ENCODE measurements around the gene RBM38. TPM values are rescaled to one million over a fixed set of nuclear protein-coding genes. Genes with fewer than 3 reads are reported as not detected.

RBM38 gene
- total and polyA plus RNA-seq, 3 experiments from 2014 or later: 94.4 to 107 (median 101) TPM

- POLR2A ChIA-PET: no interaction called here
- Mint-ChIP-seq H3K4me3 (no peak overlapping the region), H3K9me3 (no peaks in the 10 kb centered on the region), H3K36me3 (peaks cover 0 to 88% (median 25%) of the 10 kb centered on the region in 3 donors), H3K27me3 (no peaks in the 10 kb centered on the region), H3K27ac (peak overlapping the region in 2 of 8 donors; percentile 48 to 63), H3K4me1 (peaks cover 8 to 34% (median 26%) of the 10 kb centered on the region in 3 donors)
- CTCF ChIA-PET: interaction anchor here (1.6 kb wide), 1 partner anchor 21 kb away, joined by 7 read pairs; no protein-coding TSS in a partner anchor
- H3K27me3 ChIP-seq (ENCODE audit: insufficient read depth, low read length, poor library complexity, severe bottlenecking): no peaks in the 10 kb centered on the region
- H3K9me3 ChIP-seq (ENCODE audit: low read length): no peaks in the 10 kb centered on the region
- H3K4me1 ChIP-seq (ENCODE audit: insufficient read depth, low read length): peaks cover 14% of the 10 kb centered on the region
- H3K4me3 ChIP-seq (ENCODE audit: low read length): no peak overlapping the region
- no peak overlapping the region for H3K27ac ChIP-seq (ENCODE audit: low read depth, low read length)
- no peak for DNase-seq
- H3K36me3 ChIP-seq (ENCODE audit: insufficient read depth, low read length): peaks cover 60% of the 10 kb centered on the region
These were observed 13.8 kb upstream of the RBM38 start for GRCh38 chr20:57377350-57377749.

GRCh38 chr20:57378107-57378506 is 13.1 kb upstream of the RBM38 start:
- ChIA-PET CTCF (interaction anchor here (1.6 to 2.1 kb wide), 2 partner anchors 10 to 118 kb away, joined by 5 to 11 read pairs; no protein-coding TSS in a partner anchor), POLR2A (interaction anchor here (0.6 kb wide), 1 partner anchor 21 kb away, joined by 3 read pairs; no protein-coding TSS in a partner anchor)
- Histone ChIP-seq H3K9me3 (ENCODE audit: low read length) (no peaks in the 10 kb centered on the region), H3K4me3 (ENCODE audit: low read length) (no peak overlapping the region), H3K27ac (ENCODE audit: low read depth, low read length) (no peak overlapping the region), H3K27me3 (ENCODE audit: insufficient read depth, low read length, poor library complexity, severe bottlenecking) (no peaks in the 10 kb centered on the region), H3K4me1 (ENCODE audit: insufficient read depth, low read length) (peaks cover 20% of the 10 kb centered on the region), H3K36me3 (ENCODE audit: insufficient read depth, low read length) (peaks cover 60% of the 10 kb centered on the region)
- peaks cover 0 to 81% (median 25%) of the 10 kb centered on the region in 3 donors for H3K36me3 Mint-ChIP-seq
- no peaks in the 10 kb centered on the region for H3K9me3 Mint-ChIP-seq
- H3K4me3 Mint-ChIP-seq: no peak overlapping the region
- peak overlapping the region in 1 of 8 donors; percentile 48 for H3K27ac Mint-ChIP-seq
- H3K27me3 Mint-ChIP-seq: no peaks in the 10 kb centered on the region
- no peak for DNase-seq
- H3K4me1 Mint-ChIP-seq: peaks cover 14 to 42% (median 33%) of the 10 kb centered on the region in 3 donors

- POLR2A ChIA-PET: no interaction called here
- no peak overlapping the region for H3K4me3 ChIP-seq (ENCODE audit: low read length)
- Mint-ChIP-seq H3K27ac (peak overlapping the region in 3 of 8 donors; percentile 10 to 45 (median 33)), H3K27me3 (no peaks in the 10 kb centered on the region), H3K36me3 (peaks cover 0 to 74% (median 20%) of the 10 kb centered on the region in 3 donors), H3K4me1 (peaks cover 20 to 45% (median 36%) of the 10 kb centered on the region in 3 donors), H3K4me3 (no peak overlapping the region), H3K9me3 (no peaks in the 10 kb centered on the region)
- CTCF ChIA-PET: interaction anchor here (1.0 to 2.1 kb wide), 4 partner anchors 9 to 120 kb away, joined by 3 to 11 read pairs (median 8); no protein-coding TSS in a partner anchor
- H3K27me3 ChIP-seq (ENCODE audit: insufficient read depth, low read length, poor library complexity, severe bottlenecking): no peaks in the 10 kb centered on the region
- H3K36me3 ChIP-seq (ENCODE audit: insufficient read depth, low read length): peaks cover 54% of the 10 kb centered on the region
- H3K27ac ChIP-seq (ENCODE audit: low read depth, low read length): no peak overlapping the region
- H3K9me3 ChIP-seq (ENCODE audit: low read length): no peaks in the 10 kb centered on the region
- DNase-seq: no peak
- peaks cover 20% of the 10 kb centered on the region for H3K4me1 ChIP-seq (ENCODE audit: insufficient read depth, low read length)
These were observed 12.4 kb upstream of the RBM38 start for GRCh38 chr20:57378646-57379262.

- Mint-ChIP-seq H3K27ac (peak overlapping the region in 3 of 8 donors; percentile 10 to 54 (median 33)), H3K36me3 (peaks cover 0 to 71% (median 19%) of the 10 kb centered on the region in 3 donors), H3K4me1 (peaks cover 23 to 46% (median 40%) of the 10 kb centered on the region in 3 donors), H3K4me3 (no peak overlapping the region), H3K27me3 (no peaks in the 10 kb centered on the region), H3K9me3 (no peaks in the 10 kb centered on the region)
- ChIA-PET CTCF (interaction anchor here (1.0 to 2.1 kb wide), 5 partner anchors 8 to 119 kb away, joined by 3 to 11 read pairs (median 5); no protein-coding TSS in a partner anchor), POLR2A (interaction anchor here (1.4 kb wide), 1 partner anchor 19 kb away, joined by 4 read pairs; no protein-coding TSS in a partner anchor)
- H3K4me1 ChIP-seq (ENCODE audit: insufficient read depth, low read length): peaks cover 18% of the 10 kb centered on the region
- H3K27ac ChIP-seq (ENCODE audit: low read depth, low read length): no peak overlapping the region
- peaks cover 50% of the 10 kb centered on the region for H3K36me3 ChIP-seq (ENCODE audit: insufficient read depth, low read length)
- no peak overlapping the region for H3K4me3 ChIP-seq (ENCODE audit: low read length)
- DNase-seq: no peak
- H3K9me3 ChIP-seq (ENCODE audit: low read length): no peaks in the 10 kb centered on the region
- H3K27me3 ChIP-seq (ENCODE audit: insufficient read depth, low read length, poor library complexity, severe bottlenecking): no peaks in the 10 kb centered on the region
These were observed 11.9 kb upstream of the RBM38 start for GRCh38 chr20:57379263-57379647.

- H3K4me3 Mint-ChIP-seq: peak overlapping the region in 1 of 7 donors; percentile 13
These were observed 11.0 kb upstream of the RBM38 start for GRCh38 chr20:57380081-57380750.

GRCh38 chr20:57381596-57382503 is 9.3 kb upstream of the RBM38 start:
- Histone ChIP-seq H3K4me3 (ENCODE audit: low read length) (no peak overlapping the region), H3K4me1 (ENCODE audit: insufficient read depth, low read length) (peaks cover 11% of the 10 kb centered on the region), H3K9me3 (ENCODE audit: low read length) (no peaks in the 10 kb centered on the region), H3K27ac (ENCODE audit: low read depth, low read length) (no peak overlapping the region), H3K27me3 (ENCODE audit: insufficient read depth, low read length, poor library complexity, severe bottlenecking) (no peaks in the 10 kb centered on the region), H3K36me3 (ENCODE audit: insufficient read depth, low read length) (peaks cover 25% of the 10 kb centered on the region)
- peak; percentile 74 to 88 (median 78) for DNase-seq
- Mint-ChIP-seq H3K27ac (peak overlapping the region; percentile 31 to 83 (median 61)), H3K36me3 (peaks cover 0 to 51% (median 6%) of the 10 kb centered on the region in 3 donors), H3K27me3 (no peaks in the 10 kb centered on the region), H3K4me1 (peaks cover 24 to 44% (median 38%) of the 10 kb centered on the region in 3 donors), H3K4me3 (peak overlapping the region in 1 of 7 donors; percentile 62), H3K9me3 (no peaks in the 10 kb centered on the region)
- POLR2A ChIA-PET: interaction anchor here (1.5 kb wide), 1 partner anchor 54 kb away, joined by 3 read pairs; no protein-coding TSS in a partner anchor
- CTCF ChIA-PET: interaction anchor here (0.8 to 3.1 kb wide), 22 partner anchors 8 to 238 kb away, joined by 3 to 16 read pairs (median 4); partner anchors contain the start of genes RBM38 and ZBP1

More at GRCh38 chr20:57380081-57380750, 11.0 kb upstream of the RBM38 start:
- Histone ChIP-seq H3K9me3 (ENCODE audit: low read length) (no peaks in the 10 kb centered on the region), H3K27me3 (ENCODE audit: insufficient read depth, low read length, poor library complexity, severe bottlenecking) (no peaks in the 10 kb centered on the region), H3K4me3 (ENCODE audit: low read length) (no peak overlapping the region), H3K27ac (ENCODE audit: low read depth, low read length) (no peak overlapping the region), H3K4me1 (ENCODE audit: insufficient read depth, low read length) (peaks cover 11% of the 10 kb centered on the region), H3K36me3 (ENCODE audit: insufficient read depth, low read length) (peaks cover 40% of the 10 kb centered on the region)
- DNase-seq: no peak
- ChIA-PET CTCF (interaction anchor here (1.0 to 2.1 kb wide), 9 partner anchors 7 to 118 kb away, joined by 3 to 14 read pairs (median 4); partner anchors contain the start of gene RBM38), POLR2A (interaction anchor here (1.2 to 1.4 kb wide), 2 partner anchors 10 to 18 kb away, joined by 4 to 5 read pairs; no protein-coding TSS in a partner anchor)
- Mint-ChIP-seq H3K27ac (peak overlapping the region in 2 of 8 donors; percentile 63 to 83), H3K9me3 (no peaks in the 10 kb centered on the region), H3K27me3 (no peaks in the 10 kb centered on the region), H3K36me3 (peaks cover 0 to 65% (median 15%) of the 10 kb centered on the region in 3 donors), H3K4me1 (peaks cover 26 to 44% (median 42%) of the 10 kb centered on the region in 3 donors)

- no peak overlapping the region for H3K4me3 ChIP-seq (ENCODE audit: low read length)
- ChIA-PET CTCF (interaction anchor here (0.8 to 3.1 kb wide), 19 partner anchors 8 to 238 kb away, joined by 3 to 16 read pairs (median 5); partner anchors contain the start of genes RBM38 and ZBP1), POLR2A (interaction anchor here (1.5 kb wide), 1 partner anchor 53 kb away, joined by 3 read pairs; no protein-coding TSS in a partner anchor)
- no peak for DNase-seq
- no peak overlapping the region for H3K4me3 Mint-ChIP-seq
- H3K27me3 ChIP-seq (ENCODE audit: insufficient read depth, low read length, poor library complexity, severe bottlenecking): no peaks in the 10 kb centered on the region
- no peaks in the 10 kb centered on the region for H3K9me3 ChIP-seq (ENCODE audit: low read length)
- H3K4me1 ChIP-seq (ENCODE audit: insufficient read depth, low read length): peaks cover 11% of the 10 kb centered on the region
- peaks cover 24 to 44% (median 38%) of the 10 kb centered on the region in 3 donors for H3K4me1 Mint-ChIP-seq
- peaks cover 19% of the 10 kb centered on the region for H3K36me3 ChIP-seq (ENCODE audit: insufficient read depth, low read length)
- H3K27me3 Mint-ChIP-seq: no peaks in the 10 kb centered on the region
- H3K27ac ChIP-seq (ENCODE audit: low read depth, low read length): no peak overlapping the region
- peak overlapping the region in 6 of 8 donors; percentile 34 to 69 (median 63) for H3K27ac Mint-ChIP-seq
- peaks cover 0 to 2% (median 0%) of the 10 kb centered on the region in 5 donors for H3K9me3 Mint-ChIP-seq
- peaks cover 0 to 45% (median 3%) of the 10 kb centered on the region in 3 donors for H3K36me3 Mint-ChIP-seq
These were observed 8.7 kb upstream of the RBM38 start for GRCh38 chr20:57382516-57382915.

Measured in CD8-positive, alpha-beta memory T cell (primary cell).